Measurements from ENCODE around the gene DGCR2. TPM values are rescaled to one million over a fixed set of nuclear protein-coding genes. Genes with fewer than 3 reads are reported as not detected.
"Not testable (repeated sequence)": the region's sequence is repeated elsewhere in the genome, so short reads cannot be mapped to it uniquely, and the experiment has no call there.

The DGCR2 gene
- total RNA-seq, 4 donors from 2014 or later: 29.5 to 62.4 (median 30.5) TPM

GRCh38 chr22:19080853-19081252, 41.4 kb downstream of the DGCR2 start:
- no peak for DNase-seq (ENCODE audit: low spot score)
- no peak for ATAC-seq (ENCODE audit: low FRiP score)
- TF ChIP-seq CTCF (IDR thresholded peaks at IDR 0.05): no peak

- DNase-seq (ENCODE audit: low spot score): no peak
- no peak for ATAC-seq (ENCODE audit: low FRiP score)
- no peak for TF ChIP-seq CTCF (IDR thresholded peaks at IDR 0.05)
These were observed 42.5 kb downstream of the DGCR2 start for GRCh38 chr22:19079691-19080090.

DNA sequence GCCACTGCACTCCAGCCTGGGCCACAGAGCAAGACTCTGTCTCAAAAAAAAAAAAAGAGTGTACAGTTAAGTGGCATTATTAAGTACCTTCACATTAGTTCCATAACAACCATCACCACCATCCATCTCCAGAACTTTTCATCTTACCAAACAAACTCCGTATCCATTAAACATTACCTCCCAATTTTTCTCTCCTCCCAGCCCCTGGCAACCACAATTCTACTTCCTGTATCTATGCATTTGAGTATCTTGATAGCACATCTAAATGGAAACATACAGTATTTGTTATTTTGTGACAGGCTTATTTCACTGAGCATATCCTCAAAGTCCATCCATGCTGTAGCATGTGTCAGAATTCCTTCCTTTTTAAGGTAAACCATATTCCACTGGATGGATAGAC, 46.8 kb downstream of the DGCR2 start:
- ATAC-seq (ENCODE audit: low FRiP score) (no peak), DNase-seq (ENCODE audit: low spot score) (no peak)
- no peak for TF ChIP-seq CTCF (IDR thresholded peaks at IDR 0.05)

DNA sequence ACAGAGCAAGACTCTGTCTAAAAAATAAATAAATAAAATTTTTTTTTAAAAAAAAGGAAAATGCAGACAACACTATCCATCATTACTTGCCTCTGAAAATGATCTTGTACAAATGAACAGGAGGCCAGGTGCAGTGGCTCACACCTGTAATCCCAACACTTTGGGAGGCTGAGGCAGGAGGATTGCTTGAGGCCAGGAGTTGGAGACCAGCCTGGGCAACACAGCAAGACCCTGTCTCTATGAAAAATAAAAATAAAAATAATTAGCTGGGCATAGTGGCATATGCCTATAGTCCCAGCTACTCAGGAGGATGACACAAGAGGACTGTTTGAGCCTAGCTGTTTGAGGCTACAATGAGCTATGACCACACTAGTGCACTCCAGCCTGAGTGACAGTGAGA, 49.4 kb downstream of the DGCR2 start:
- not testable (repeated sequence) for ATAC-seq (ENCODE audit: low FRiP score); DNase-seq (ENCODE audit: low spot score)

DNA sequence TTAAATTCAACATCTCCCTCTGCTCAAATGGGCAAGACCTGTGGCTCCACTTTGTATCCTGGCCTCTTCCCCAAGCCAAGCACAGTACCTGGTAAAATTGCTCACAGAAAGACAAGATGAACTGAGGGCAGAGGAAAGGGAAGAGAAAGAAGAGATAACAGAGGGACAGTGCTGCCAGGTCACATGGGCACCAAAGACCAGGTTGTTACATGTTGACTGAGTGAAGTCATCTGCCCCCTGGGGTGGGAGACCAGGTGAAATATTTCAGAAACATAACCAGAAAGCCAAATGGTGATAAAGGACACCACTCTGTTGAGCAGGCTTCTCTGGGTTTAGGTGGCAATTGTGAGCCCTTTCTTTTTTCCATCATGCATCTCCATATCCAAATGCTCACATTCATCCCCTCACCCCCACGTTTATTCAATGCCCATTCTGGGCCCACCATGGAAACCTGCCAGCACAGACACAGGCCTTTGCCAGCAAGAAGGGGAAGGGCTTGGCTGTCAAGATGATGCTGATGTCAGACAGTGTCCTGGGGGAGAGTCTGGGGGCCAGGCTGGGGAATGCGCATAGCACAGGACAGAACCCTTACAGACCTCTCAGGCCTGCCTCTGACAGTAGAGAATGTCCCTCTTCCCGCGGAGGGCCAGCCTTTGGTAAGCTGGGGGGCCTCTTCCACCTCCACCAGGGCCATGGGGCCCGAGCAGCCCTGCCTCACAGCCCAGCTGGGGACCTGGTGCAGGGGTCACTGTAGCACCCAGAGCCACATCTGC, 51.6 kb downstream of the DGCR2 start:
- DNase-seq (ENCODE audit: low spot score) (no peak), ATAC-seq (ENCODE audit: low FRiP score) (no peak)
- no peak for TF ChIP-seq CTCF (IDR thresholded peaks at IDR 0.05)

DNA sequence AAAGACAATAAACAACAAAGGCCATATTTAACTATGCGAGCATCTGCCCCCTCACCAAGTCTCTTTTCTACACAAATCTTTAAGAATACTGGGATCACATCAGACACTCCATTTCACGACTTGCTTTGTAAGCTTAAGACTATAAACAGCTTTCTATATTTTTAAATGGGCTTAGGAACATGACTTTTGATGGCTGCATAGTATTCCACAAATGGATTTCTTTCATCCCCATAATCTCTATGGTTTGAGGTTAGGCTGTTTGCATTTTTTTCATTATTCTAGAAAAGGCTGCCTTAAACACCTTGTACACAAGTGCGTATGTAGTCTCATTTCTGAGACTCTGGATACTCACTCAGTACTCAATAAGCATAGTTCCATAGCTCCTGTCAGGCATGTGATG, 52.8 kb downstream of the DGCR2 start:
- no peak for TF ChIP-seq CTCF (IDR thresholded peaks at IDR 0.05)
- DNase-seq (ENCODE audit: low spot score) (no peak), ATAC-seq (ENCODE audit: low FRiP score) (no peak)

DNA sequence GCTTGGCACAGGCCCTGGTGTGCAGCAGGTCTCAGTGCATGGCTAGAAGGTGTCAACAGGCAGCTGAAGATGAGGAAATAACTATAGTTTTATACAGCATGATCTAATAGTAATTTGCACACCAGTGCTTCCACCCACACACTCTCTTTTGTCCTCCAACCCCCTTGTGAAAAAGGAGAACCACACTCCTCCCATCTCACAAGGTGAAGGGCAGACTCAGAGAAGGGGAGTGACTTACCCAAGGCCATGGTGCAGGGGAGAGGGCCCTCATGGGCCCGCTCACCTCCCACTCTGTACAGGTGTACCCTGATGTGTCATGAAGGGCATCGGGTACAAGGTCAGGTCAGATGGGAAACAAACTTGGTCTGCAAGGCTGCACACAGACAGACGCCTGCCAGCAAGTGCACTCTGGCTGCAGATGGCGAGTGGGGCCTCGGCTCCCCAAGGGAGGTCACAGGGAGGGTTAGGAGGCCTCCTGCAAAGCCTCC, 53.4 kb downstream of the DGCR2 start:
- ATAC-seq (ENCODE audit: low FRiP score): no peak
- no peak for TF ChIP-seq CTCF (IDR thresholded peaks at IDR 0.05)
- DNase-seq (ENCODE audit: low spot score): no peak

Data from omental fat pad (tissue), 4 donors.